ENCODE measurements around the gene RAD51B.

The RAD51B gene

GRCh38 chr14:68145539-68145938 lies 326.0 kb downstream of the RAD51B start:
- H3K4me1 ChIP-seq (ENCODE audit: low read length) = no peaks in the 10 kb centered on the region
- H3K9ac ChIP-seq (ENCODE audit: low read length) = no peak overlapping the region
- H3K79me2 ChIP-seq (ENCODE audit: low read length) = no peaks in the 10 kb centered on the region
- no peak overlapping the region for H3K27ac ChIP-seq (ENCODE audit: low read length)
- TF ChIP-seq EZH2phosphoT487 (IDR thresholded peaks at IDR 0.05; ENCODE audit: low read length) = no peak
- no peak for TF ChIP-seq EZH2 (optimal IDR thresholded peaks at IDR 0.05; ENCODE audit: low read depth, low read length)
- TF ChIP-seq CTCF (IDR thresholded peaks at IDR 0.05; ENCODE audit: low read length) = no peak
- no peak for DNase-seq
- H3K9me3 ChIP-seq (replicated peaks; ENCODE audit: insufficient read depth, low read length) = no peaks in the 10 kb centered on the region
- no peak overlapping the region for H2AFZ ChIP-seq (ENCODE audit: low read length)
- H3K9me2 ChIP-seq (replicated peaks; ENCODE audit: insufficient read depth, low read length) = no peaks in the 10 kb centered on the region
- H3K36me3 ChIP-seq (replicated peaks; ENCODE audit: insufficient read depth, low read length) = no peaks in the 10 kb centered on the region
- H4K20me1 ChIP-seq (ENCODE audit: insufficient read depth, low read length) = no peaks in the 10 kb centered on the region
- no peak overlapping the region for H3K4me3 ChIP-seq (ENCODE audit: low read length)
- H3K4me2 ChIP-seq (ENCODE audit: low read depth, low read length) = no peak overlapping the region
- H3K27me3 ChIP-seq (replicated peaks; ENCODE audit: insufficient read depth, low read length) = no peaks in the 10 kb centered on the region
- H3F3A ChIP-seq (ENCODE audit: insufficient read depth, low read length) = no peaks in the 10 kb centered on the region

GRCh38 chr14:68146818-68147217 lies 327.2 kb downstream of the RAD51B start:
- TF ChIP-seq EZH2phosphoT487 (IDR thresholded peaks at IDR 0.05; ENCODE audit: low read length) = no peak
- TF ChIP-seq EZH2 (optimal IDR thresholded peaks at IDR 0.05; ENCODE audit: low read depth, low read length) = no peak
- no peak for TF ChIP-seq CTCF (IDR thresholded peaks at IDR 0.05; ENCODE audit: low read length)
- H3K79me2 ChIP-seq (ENCODE audit: low read length) = no peaks in the 10 kb centered on the region
- no peak overlapping the region for H3K27ac ChIP-seq (ENCODE audit: low read length)
- no peaks in the 10 kb centered on the region for H3F3A ChIP-seq (ENCODE audit: insufficient read depth, low read length)
- no peaks in the 10 kb centered on the region for H3K4me1 ChIP-seq (ENCODE audit: low read length)
- H3K4me2 ChIP-seq (ENCODE audit: low read depth, low read length) = no peak overlapping the region
- no peaks in the 10 kb centered on the region for H3K9me2 ChIP-seq (replicated peaks; ENCODE audit: insufficient read depth, low read length)
- no peak for DNase-seq
- H3K9me3 ChIP-seq (replicated peaks; ENCODE audit: insufficient read depth, low read length) = no peaks in the 10 kb centered on the region
- no peak overlapping the region for H2AFZ ChIP-seq (ENCODE audit: low read length)
- H3K36me3 ChIP-seq (replicated peaks; ENCODE audit: insufficient read depth, low read length) = no peaks in the 10 kb centered on the region
- H3K4me3 ChIP-seq (ENCODE audit: low read length) = no peak overlapping the region
- no peaks in the 10 kb centered on the region for H3K27me3 ChIP-seq (replicated peaks; ENCODE audit: insufficient read depth, low read length)
- H4K20me1 ChIP-seq (ENCODE audit: insufficient read depth, low read length) = no peaks in the 10 kb centered on the region
- no peak overlapping the region for H3K9ac ChIP-seq (ENCODE audit: low read length)

- Histone ChIP-seq H3K27ac (ENCODE audit: low read length) (no peak overlapping the region), H3K4me2 (ENCODE audit: low read depth, low read length) (no peak overlapping the region), H2AFZ (ENCODE audit: low read length) (no peak overlapping the region)
Observed at GRCh38 chr14:68147303-68147702, 327.7 kb downstream of the RAD51B start.

More at GRCh38 chr14:68147303-68147702, 327.7 kb downstream of the RAD51B start:
- no peaks in the 10 kb centered on the region for H3K79me2 ChIP-seq (ENCODE audit: low read length)
- H4K20me1 ChIP-seq (ENCODE audit: insufficient read depth, low read length) = no peaks in the 10 kb centered on the region
- H3K9me2 ChIP-seq (replicated peaks; ENCODE audit: insufficient read depth, low read length) = no peaks in the 10 kb centered on the region
- no peaks in the 10 kb centered on the region for H3K9me3 ChIP-seq (replicated peaks; ENCODE audit: insufficient read depth, low read length)
- H3K36me3 ChIP-seq (replicated peaks; ENCODE audit: insufficient read depth, low read length) = no peaks in the 10 kb centered on the region
- TF ChIP-seq EZH2 (optimal IDR thresholded peaks at IDR 0.05; ENCODE audit: low read depth, low read length) (no peak), EZH2phosphoT487 (IDR thresholded peaks at IDR 0.05; ENCODE audit: low read length) (no peak), CTCF (IDR thresholded peaks at IDR 0.05; ENCODE audit: low read length) (no peak)
- no peak overlapping the region for H3K4me3 ChIP-seq (ENCODE audit: low read length)
- H3K9ac ChIP-seq (ENCODE audit: low read length) = no peak overlapping the region
- H3K27me3 ChIP-seq (replicated peaks; ENCODE audit: insufficient read depth, low read length) = no peaks in the 10 kb centered on the region
- no peak for DNase-seq
- no peaks in the 10 kb centered on the region for H3F3A ChIP-seq (ENCODE audit: insufficient read depth, low read length)
- no peaks in the 10 kb centered on the region for H3K4me1 ChIP-seq (ENCODE audit: low read length)
